GM19395 (cell line): ENCODE measurements around the gene LPIN3.

Source experiments
- ATAC-seq: cut with Tn5 transposase; IDR thresholded peaks from one replicate; pipeline ENCODE4 v1.9.1; 2021; ENCODE audit warnings: mild to moderate bottlenecking, moderate library complexity; ENCODE audit not compliant: unreplicated experiment

LPIN3 gene

DNA sequence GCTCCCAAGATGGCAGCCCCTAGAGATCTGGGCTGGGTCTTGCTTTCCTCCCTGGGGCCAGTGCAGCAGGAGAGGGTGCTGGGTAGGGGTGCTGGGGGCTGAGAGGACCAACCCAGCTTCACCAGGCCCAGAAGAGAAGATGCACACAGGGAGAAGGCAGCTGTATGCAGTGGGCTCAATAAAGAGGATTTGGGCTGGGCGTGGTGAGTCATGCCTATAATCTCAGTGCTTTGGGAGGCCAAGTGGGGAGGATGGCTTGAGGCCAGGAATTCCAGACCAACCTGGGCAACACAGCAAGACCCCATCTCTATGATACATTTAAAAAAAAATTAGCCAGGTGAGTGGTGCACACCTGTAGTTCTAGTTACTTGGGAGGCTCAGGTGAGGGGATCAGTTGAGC lies 51.7 kb downstream of the LPIN3 start:
- no peak for ATAC-seq

DNA sequence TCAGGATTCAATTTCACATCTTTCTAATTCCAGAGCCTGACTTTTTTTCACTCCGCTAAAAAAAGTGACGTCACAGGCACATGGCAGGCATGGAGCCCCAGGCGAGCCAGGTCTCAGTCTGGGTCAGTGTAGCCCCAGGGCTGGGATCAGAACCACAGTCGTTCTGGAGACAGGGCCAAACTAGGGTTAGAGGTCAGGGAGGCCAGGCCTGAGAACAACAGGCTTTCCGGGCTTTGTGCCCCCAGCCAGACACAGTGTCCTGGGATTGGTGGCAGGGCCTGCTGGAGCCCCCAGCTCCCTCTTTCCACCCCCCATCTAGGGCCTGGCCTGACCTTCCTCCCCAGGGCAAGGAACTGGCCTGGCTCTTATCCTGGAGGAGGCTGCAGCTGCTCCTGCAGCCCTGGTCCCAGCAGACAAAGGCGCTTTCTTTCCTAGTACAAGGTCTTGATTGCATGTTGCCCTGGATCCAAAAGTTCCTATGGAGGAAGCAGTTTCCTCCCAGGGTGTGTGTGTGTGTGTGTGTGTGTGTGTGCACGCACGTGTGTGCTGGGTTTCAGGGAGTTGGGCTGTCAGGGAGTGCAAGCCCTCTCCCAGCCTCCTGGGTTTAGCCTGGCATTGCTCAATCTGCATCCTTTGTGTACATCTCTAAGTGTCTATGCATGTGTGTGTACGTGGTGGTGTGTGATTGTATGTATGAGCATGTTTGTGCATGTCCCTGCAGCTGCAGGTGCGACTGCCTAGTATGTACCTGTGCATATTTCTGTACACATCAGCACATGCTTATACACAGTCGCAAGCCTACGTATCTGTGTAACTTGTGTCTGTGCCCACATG lies 52.5 kb downstream of the LPIN3 start:
- no peak for ATAC-seq

DNA sequence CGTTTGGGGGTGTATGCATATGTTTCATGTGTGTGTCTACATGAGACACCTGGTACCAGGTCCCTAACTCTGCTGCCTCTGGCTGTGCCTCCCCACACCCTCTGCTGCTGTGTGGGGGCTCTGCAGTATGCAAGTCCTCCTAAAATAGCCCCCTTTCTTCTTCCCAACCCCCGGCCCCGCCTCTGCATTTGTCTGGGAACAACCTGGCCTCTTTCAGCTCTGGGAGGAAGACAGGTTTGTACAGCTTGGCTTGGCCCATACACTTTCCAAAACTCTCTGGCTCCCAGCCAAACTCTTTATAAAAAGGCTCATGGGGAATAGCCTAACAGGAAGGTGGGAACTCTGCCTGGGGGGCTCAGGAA lies 53.1 kb downstream of the LPIN3 start:
- no peak for ATAC-seq

DNA sequence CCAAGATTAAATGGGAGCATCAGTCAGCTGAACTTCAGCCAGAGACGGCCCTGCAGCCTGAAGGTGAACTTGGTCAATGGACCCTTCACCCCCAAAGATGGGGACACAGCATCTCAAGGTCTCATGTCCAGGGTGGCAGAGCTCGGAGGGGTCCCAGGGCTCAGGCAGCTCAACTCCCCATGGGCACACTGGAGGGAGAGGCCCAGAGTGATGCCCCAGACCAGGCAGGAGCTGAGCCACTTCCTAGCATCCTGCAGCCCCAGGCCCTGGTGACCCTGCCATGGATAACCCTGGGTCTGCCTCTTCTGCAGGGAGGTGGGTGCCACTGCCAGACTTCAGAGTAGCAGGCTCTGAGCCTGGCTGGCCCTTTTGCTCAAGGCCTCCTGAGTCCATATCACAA lies 53.5 kb downstream of the LPIN3 start:
- no peak for ATAC-seq

DNA sequence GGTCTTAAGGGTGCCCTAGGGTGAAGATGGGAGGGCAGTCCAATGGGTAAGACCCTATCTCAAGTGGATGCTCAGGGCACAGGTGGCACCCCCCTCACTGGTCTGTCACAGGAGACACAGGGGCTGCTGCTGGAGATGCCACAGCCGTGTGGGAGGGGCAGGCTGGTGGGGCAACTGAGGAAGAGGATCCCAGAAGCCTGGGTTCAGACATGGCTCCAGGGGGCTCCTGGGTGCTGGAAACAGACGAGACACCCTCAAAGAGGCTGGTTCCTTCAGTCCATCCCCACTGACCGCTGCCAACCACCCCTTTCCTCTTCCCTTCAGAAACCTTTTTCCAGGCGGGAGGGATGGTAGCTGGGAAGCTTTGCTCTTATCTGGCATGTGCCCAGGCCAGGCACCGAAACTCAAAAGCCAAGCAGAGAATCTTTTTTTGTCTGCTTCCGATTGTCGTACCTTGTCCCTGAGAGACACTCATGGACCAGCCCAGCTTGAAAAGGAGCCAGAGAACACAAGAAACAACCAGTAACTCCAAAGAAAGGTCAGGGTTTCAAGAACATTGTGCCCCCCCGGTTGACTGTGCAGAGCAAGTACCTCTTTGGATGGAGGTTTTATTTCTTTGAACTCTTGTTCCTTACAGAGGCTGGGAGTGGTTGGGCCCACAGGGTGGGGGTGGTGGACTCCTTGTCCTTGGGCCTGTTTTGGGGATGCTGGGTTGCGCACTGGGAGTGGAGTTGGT lies 54.5 kb downstream of the LPIN3 start:
- ATAC-seq: no peak

DNA sequence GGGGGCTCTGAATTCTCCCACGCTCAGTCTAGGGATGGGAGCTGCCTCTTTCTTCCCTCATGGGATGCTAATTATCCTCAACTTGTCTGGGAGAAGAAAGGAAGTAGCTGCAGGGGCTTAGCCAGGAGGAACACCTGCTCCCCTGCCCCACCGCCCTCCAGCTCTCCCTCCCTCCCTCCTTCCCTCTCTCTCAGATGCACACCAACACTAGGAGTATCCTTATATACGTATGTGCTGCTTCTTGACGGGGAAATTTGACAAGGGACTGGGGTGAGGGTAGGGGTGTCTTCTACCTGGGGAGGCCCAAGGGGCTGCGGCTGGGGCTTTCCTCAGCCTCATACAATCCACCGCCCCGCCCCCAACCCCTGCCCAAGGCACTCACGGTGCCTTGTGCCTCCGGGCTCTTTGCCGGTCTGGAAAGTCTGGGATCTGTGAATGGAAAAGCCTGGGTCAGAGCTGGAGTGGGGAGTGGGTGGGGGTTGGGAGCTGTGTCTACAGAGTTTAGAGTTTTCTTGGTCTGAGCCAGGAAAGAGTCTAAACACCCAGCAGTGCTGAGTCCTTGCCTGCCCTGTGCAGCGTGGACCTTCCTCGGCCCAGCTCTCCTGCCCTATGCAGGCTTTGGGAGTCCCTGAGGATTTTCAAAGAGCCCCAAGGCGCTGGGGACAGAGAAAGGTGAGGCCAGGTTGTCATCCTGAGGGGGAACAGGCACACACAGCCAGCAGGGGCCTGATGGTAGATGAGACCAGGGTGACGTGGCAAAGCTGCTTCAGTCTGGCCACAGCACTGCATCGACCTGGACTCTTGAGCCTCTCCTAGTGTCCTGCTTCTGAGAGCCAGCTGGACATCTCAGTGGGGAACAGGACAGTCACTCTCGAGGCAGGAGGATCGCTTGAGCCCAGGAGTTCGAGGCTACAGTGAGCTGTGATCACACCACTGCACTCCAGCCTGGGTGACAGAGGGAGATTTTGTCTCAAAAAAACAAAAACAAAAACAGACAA lies 55.3 kb downstream of the LPIN3 start:
- ATAC-seq: no peak

DNA sequence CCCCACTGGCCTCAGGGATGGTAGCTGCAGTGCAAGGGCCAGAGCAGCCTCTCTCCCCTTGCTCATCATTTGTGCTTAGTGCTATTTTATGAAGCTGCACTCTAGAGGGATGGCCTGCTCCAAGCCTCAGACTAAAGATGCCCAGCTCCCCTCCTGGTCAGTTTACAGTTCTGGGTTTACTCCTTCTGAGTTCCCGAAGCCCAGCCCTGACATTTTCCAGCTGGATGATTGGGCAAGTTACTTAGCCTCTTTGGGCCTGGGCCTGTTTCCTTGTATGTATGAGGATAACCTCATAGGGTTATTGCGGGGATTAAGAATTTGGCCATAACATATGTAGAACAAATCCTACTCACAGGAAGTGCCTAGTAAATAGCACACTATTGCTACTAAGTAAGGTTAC lies 57.8 kb downstream of the LPIN3 start:
- no peak for ATAC-seq

DNA sequence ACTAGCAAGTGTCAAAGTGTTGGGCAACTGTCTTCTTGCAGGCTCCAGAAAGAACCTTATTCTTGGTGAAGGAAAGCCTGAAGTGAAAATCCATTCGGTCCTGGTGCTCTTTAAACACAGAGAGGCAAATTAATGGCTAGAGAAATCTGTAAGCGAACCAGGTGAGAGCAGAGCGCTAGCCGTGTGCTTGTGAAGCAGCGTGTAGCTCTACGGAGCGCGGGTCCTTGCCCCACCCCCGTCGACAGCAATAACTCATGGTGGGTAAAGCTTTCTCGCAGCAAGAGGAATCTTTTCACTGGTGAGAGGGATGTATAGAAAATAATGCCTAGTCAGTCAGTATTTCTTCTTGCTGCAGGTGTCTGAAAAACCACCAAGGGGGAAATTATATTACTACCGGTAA lies 63.0 kb downstream of the LPIN3 start:
- no peak for ATAC-seq

DNA sequence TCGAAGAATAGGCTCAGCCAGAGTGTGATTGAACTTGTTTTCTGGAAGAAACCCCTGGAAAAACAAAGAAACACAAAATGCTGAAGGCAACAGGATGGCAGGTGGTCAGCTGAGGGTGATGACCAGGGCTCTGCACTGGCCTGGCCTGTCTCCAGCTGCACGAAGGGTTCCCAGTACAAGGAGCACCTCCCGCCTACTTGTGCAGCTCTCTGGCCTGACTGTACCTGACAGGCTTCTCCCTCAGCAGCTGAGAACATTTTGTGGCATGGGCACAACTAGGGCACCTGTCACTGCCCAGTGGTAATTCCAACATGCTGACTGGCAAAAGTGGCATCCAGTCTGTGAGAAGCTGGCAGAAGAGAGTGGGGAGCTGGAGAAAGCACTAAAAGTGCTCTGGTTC lies 64.8 kb downstream of the LPIN3 start:
- ATAC-seq: no peak

DNA sequence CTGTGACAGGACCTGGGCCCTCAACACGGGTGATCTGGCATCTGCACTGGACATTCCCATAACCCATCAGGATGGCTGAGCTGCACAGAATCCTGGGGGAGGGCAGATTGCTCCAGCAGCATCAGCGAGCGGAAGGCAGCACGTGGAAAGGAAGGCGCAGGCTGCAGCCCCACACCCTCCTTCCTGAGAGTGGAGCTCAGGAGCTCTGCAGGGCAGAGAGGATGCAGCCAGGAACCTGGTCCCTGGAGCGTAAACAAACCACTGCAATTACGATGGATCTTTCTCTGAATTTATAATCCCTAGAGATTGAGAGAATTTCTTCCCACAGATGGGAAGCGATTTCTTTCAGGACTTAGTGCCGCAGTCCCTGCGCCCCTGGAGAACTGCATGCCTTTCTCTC lies 65.7 kb downstream of the LPIN3 start:
- ATAC-seq: no peak

DNA sequence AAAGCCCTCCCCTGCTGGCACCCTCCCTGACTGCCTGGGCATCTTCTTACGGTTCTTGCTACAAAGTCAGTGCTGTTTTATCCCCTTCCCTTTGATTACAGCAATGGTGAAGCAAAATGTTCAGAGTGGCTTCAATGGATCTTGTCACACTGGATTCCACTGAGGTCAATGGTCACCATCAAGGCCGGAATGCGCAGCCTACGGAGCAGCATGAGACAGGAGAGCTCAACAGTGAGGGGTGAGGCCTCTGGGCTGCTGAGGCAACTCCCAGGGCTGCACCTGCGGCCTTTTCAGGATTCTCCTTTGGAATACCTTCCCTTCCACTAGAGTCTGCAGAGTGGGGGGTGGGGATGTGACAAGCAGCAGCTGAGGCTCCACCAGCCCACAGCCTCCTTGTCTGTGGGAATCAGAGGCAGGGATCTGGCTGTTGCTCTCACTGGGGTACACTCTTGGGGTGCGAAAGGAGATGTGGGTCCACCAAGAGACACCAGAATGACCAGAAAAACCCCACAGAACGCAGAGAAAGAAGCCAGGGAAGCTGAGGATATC lies 66.3 kb downstream of the LPIN3 start:
- no peak for ATAC-seq

DNA sequence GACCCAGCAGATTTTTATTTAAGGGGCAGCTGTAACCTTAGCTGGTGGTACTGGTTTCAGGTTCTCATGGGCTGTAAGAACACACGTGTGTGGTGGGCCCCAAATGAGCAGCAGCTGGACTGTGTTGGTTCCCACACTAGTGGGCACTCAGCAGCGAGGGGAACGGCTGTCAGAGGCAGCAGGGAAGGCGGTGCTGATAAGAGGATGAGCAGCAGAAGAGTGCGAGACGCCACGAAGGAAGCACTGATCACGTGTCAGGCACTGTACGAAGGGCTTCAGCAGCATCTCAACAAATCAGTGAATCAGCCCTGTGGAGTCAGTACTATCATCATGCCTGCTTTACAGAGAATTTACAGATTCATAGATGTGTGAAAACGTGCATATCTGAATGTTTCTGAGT lies 67.0 kb downstream of the LPIN3 start:
- no peak for ATAC-seq

DNA sequence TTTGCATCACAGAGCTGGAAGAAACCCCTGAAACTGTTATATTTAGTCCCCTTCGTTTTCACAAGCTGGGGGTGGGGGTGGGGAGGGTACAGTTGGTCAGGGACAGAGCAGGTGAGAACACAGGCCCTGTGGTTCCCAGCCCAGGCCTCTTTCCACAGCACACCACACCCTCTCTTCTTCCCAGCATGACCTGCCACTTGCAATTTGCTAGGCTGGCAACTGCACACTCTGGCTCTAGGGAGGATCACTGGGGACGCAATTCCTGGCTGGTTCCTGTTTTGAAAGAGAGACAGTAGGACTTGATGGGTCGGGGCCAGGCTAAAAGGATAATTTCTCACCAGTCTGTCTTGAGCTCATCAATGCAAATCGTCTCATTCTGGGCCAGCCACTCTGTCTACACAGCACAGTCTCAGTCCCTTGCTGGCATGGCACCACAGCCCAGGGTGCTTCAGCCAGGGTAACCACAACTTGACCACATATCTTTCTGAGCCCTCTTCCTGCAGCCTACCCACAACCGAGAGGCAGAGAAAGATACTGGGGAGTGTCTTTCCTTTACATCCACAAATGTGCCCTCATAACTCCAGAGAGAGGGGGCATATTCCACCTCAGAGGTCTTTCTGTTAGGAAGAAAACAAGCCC lies 67.7 kb downstream of the LPIN3 start:
- ATAC-seq: no peak

DNA sequence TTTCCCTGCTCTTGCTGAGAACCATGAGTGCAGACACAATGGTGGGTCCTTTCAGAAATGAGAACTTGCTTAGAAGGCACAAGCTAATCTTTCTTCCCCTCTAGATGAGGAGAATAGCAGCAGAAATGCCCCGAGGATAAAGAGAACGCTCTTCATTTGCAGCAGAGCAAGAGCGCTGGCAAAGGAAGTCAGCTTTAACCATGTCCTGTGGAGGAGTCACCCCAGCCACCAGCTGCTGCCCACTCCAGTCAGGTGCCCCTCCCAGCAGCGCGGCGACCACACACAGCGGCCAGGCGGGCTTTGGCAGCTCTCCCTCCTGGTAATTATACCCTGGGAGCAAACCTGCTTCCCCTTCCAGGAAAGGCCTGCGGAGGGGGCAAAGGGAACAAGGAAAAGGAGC lies 68.4 kb downstream of the LPIN3 start:
- ATAC-seq: no peak
